ENCODE results near the gene PDE6C.

DNA sequence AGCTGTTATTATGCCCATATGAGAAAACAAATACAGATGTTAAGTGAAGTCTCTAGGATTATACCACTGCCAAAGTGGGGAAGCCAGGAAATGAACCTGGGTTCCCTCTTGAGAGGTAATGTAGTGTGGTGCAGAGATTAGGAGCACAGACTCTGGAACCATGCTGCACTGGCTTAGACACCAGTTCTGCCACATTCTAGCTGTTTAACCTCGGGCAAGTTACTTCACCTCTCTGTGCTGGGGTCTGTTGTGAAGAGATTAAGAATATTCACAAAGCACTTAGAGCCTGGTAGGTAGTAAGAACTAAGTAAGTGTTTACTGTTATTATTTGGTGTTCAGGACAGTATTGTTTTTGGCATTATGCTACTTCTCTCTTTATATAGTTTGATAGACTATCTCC is 41.9 kb downstream of the PDE6C start:
- TF ChIP-seq FOSL2 (IDR thresholded peaks at IDR 0.05; ENCODE audit: borderline replicate concordance, low read depth) (no peak), POLR2AphosphoS5 (IDR thresholded peaks at IDR 0.05; ENCODE audit: low read depth, low read length) (no peak)
- TF ChIP-seq, protein P1, sequence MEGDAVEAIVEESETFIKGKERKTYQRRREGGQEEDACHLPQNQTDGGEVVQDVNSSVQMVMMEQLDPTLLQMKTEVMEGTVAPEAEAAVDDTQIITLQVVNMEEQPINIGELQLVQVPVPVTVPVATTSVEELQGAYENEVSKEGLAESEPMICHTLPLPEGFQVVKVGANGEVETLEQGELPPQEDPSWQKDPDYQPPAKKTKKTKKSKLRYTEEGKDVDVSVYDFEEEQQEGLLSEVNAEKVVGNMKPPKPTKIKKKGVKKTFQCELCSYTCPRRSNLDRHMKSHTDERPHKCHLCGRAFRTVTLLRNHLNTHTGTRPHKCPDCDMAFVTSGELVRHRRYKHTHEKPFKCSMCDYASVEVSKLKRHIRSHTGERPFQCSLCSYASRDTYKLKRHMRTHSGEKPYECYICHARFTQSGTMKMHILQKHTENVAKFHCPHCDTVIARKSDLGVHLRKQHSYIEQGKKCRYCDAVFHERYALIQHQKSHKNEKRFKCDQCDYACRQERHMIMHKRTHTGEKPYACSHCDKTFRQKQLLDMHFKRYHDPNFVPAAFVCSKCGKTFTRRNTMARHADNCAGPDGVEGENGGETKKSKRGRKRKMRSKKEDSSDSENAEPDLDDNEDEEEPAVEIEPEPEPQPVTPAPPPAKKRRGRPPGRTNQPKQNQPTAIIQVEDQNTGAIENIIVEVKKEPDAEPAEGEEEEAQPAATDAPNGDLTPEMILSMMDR (IDR thresholded peaks at IDR 0.05) = no peak

Data from SK-N-SH (cell line).